Measurements from ENCODE around the gene NUDT22.
A peak's percentile ranks its signal among the peaks of the same experiment; 100 is the strongest.

NUDT22 gene

DNA sequence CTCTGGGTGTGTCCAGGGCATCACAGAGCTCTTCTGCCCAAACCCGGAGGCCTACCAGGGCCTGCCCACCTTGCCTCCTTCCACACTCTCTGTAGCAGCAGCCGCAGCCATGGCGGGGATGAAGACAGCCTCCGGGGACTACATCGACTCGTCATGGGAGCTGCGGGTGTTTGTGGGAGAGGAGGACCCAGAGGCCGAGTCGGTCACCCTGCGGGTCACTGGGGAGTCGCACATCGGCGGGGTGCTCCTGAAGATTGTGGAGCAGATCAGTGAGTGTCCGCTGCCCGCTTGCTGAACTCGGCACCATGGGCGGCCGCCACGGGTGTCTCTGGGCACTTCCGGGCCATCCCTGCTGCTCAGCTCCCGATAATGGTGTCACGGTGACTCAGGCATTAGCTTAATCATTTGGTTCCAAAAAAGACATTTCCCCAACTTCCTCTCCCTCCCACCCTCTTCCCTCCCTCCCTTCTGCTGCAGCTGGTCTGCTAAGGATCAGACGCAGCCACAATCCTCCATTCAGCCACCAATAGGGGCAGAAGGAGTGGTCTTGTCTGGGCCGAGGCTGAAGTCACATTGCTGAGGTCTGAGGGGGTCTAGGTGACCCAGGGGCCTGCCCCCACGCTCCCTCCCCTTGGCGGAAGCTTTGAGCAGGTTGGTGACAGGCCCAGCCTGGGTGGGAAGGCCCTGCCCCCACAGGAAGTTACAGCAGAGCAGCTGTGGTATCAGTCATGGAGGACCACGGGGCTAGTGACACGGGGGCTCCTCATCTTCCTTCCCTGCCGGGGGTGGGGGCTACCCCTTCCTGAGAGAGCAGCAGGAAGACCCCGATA is 18.6 kb upstream of the NUDT22 start:
- DNase-seq (ENCODE audit: low read depth), result peak; percentile 81

DNA sequence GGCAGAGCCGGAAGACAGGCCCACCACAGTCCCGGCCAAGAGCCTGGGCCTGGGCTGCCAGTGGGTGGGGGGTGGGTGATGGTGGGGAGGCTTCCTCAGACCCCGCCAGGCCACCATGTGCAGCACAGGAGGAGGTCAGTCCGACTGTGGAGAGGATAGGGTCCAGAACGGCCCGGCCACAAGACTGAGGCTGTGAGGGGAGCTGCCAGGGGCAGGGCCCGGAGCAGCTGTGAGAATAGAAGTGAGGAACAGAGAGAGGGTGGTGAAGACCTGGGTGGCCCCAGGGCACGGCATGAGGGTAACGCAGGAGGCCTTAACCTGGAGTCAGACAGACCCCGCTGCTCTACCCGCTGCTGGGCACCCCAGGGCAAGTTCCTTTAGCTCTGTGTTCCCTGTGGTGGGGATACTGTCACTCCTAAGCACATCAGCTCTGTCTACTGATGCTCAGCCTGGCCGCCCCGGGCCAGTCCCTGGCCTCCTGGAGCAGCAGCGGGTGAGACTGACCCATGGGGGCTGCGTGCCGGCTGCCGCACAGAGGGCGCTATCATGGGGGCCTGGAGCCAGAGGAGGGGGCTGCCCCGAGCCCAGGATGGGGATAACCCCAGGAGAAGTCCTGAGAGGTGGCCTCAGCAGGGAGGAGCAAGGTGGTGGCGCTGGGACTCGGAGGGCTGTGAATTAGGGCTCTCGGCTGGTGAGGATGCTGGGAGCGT is 17.8 kb upstream of the NUDT22 start:
- no peak for DNase-seq (ENCODE audit: low read depth)

DNA sequence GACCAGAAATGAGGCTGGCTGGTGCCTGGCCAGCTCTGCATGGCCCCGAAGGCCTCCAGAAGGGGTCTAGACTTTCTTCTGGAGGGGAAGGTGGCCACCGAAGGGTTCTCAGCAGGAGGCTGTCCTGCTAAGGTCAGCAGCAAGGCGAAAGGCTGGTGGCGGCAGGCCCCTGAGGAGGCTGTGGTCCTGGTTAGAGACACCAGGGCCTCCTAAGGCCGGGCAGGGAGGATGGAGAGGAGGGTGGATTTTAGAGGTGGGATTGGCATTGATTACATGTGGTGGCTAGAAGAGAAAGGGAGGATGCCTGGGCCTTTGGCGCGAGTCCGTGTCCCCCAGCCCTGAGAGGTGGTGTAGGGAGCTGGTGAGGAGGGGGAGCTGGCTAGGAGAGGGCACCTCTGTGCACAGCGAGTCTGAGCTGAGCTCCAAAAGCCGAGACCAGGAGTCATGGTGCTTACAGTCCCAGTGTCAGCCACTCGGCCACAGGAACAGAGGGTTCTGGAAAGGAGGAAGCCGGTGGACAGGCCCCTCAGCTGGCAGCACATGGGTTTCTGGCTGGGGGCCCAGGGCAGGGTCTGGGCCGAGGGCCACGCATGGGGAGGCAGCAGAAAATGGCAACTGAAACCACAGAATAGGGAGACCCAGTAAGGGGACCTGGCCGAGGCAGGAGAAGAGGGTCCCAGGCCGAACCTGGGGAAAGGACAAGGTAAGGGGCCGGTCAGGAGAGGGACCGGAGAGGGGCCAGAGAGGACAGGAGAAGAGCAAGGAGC is 17.1 kb upstream of the NUDT22 start:
- DNase-seq (ENCODE audit: low read depth), result no peak

DNA sequence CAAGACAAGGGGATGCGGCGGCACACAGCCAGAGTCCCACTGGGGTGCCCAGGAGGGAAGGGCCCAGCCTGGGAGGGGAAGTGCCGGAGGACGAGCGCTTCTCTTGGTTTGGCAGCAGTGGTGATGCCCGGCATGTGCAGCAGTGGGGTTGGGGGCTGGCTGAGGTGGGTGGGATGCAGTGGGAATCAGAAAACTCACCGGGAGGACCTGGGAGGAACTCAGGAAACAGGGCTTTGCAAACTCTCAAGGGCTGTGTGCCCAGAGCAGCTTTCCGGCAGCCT is 16.6 kb upstream of the NUDT22 start:
- DNase-seq (ENCODE audit: low read depth), result no peak

DNA sequence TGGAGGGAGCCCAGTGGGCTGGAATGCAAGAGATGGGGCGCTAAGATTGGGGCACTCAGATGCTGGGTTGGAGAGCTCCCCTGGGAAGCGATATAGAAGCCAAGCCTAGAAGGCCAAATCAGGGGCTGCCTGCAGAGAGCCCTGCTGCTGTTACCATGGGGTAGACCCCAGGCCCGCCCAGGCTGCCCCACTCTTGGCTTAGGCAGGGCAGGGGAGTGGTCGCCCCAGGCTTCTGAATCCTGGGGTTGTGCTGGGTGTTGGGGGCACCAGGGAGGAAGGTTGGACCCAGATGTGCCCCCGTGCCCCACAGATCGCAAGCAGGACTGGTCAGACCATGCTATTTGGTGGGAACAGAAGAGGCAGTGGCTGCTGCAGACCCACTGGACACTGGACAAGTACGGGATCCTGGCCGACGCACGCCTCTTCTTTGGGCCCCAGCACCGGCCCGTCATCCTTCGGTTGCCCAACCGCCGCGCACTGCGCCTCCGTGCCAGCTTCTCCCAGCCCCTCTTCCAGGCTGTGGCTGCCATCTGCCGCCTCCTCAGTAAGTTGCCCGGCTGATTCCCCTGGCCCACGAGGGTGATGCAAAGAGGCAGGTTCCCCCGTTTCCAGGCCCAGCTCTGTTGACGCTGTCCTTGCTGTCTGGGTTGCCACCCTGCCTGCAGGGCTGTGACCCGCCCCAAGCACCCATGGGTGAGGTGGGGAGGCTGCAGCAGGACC is 15.6 kb upstream of the NUDT22 start:
- no peak for DNase-seq (ENCODE audit: low read depth)

DNA sequence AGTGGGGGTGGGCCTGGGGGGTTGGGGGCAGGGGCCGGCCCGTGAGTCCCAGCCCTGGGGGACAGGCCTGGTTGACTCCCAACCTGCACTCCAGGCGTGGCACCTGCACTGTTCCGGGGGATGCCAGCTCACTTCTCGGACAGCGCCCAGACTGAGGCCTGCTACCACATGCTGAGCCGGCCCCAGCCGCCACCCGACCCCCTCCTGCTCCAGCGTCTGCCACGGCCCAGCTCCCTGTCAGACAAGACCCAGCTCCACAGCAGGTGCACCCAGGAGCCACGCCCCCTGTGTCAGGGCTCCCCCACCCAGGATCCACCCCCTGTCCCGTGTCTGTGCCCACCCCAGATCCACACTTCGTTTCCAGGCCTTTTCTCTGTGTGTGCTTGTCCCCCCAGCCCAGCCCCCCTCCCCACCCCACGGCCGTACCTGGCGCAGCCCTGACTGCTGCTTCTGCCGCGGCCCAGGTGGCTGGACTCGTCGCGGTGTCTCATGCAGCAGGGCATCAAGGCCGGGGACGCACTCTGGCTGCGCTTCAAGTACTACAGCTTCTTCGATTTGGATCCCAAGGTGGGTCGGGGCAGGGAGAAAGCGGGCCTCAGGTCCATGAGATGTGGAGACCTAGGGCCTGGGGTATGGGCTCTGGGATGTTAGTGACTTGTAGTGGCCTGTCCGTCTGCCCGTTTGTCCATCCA is 14.7 kb upstream of the NUDT22 start:
- DNase-seq (ENCODE audit: low read depth), result no peak

DNA sequence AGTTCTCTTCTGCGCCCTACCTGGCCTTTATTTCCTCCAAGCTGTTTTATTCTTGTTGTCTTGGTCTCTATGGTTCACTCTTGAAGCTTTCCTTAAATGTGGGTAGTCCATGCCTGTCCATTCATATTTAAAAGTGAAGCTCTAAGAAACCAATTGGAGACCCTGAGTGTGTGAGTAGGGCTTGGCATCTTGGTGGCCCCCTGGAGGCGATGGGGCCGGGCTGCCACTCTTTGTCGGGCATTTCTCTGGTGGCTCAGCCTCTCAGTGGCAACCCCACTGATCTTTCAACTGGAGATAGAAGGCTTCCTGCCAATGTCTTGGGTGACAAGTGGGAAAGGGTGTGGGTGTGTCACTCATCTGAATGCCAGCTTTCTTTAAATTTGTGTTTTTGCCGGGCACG is 9.2 kb upstream of the NUDT22 start:
- DNase-seq (ENCODE audit: low read depth), result no peak

DNA sequence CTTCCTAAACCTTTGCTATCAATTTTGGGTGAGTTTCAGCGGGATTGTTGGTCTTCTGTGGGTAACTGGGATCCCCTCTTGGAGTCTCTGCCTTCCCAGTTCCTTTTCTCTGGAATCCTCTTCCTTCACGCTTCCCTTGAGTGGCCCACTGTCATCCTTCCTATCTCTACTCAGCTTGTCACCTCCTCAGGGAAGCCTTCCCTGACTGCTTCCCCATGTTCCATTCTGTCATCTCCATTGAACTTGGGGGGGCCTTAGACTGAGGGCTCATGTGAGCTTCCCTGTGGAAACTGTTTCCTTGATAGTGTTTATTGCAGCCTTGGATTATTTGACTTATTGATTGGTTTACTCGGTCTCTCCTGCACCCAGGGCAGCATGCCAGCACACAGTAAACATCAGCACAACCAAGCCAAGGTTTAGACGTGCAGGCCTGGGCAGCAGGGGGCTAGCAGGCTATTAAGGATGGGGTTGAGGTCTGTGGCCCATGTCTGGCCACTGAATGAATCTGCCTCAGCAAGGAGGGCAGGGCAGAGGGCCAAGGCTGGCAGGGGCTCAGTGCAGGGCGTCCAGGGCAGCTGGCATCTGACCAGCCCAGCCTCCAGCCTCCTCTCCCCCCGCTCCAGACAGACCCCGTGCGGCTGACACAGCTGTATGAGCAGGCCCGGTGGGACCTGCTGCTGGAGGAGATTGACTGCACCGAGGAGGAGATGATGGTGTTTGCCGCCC is 7.3 kb upstream of the NUDT22 start:
- no peak for DNase-seq (ENCODE audit: low read depth)

DNA sequence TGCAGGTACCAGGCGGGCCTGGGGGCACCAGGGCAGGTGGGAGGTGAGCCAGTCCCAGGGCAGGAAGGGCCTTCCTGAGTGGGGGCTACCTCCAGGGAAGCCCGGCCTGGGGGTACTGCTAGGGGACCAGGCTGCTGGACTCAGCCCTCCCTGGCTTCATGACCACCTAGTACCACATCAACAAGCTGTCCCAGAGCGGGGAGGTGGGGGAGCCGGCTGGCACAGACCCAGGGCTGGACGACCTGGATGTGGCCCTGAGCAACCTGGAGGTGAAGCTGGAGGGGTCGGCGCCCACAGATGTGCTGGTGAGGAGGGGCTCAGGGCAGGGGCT is 6.8 kb upstream of the NUDT22 start:
- DNase-seq (ENCODE audit: low read depth), result no peak

DNA sequence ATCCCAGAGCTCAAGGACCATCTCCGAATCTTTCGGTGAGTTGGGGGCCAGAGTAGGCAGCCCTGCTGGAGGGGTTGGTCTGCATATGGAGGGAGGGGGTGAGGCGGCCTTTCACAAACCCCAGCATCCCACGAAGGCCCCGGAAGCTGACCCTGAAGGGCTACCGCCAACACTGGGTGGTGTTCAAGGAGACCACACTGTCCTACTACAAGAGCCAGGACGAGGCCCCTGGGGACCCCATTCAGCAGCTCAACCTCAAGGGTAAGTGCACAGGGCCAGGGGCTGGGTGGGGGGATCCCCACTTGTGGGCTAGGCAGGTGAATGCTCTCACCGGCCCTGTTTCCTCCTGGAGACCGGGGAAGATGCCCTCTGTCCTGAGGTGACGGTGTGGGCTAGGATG is 6.3 kb upstream of the NUDT22 start:
- DNase-seq (ENCODE audit: low read depth), result no peak

DNA sequence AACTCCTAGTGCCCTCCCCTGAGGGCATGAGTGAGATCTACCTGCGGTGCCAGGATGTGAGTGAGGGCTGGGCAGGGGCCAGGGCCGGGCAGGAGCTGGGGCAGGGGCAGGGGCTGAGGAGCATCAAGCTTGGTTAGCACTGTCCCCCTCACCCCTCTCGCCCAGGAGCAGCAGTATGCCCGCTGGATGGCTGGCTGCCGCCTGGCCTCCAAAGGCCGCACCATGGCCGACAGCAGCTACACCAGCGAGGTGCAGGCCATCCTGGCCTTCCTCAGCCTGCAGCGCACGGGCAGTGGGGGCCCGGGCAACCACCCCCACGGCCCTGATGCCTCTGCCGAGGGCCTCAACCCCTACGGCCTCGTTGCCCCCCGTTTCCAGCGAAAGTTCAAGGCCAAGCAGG is 5.8 kb upstream of the NUDT22 start:
- DNase-seq (ENCODE audit: low read depth), result no peak

DNA sequence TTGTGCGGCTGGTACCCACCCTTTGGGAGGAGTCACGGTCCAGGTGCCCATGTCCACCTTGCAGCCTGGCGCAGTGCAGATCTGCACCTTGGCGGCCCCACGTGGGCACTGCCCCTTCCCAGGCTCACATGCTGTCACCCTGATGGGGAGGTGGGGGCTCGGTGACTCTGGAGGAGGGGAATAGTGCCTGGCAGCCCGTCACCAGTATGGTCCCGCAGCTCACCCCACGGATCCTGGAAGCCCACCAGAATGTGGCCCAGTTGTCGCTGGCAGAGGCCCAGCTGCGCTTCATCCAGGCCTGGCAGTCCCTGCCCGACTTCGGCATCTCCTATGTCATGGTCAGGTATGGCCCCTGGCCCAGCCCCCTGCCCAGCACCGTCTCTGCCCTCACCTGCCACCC is 5.3 kb upstream of the NUDT22 start:
- DNase-seq (ENCODE audit: low read depth), result no peak

DNA sequence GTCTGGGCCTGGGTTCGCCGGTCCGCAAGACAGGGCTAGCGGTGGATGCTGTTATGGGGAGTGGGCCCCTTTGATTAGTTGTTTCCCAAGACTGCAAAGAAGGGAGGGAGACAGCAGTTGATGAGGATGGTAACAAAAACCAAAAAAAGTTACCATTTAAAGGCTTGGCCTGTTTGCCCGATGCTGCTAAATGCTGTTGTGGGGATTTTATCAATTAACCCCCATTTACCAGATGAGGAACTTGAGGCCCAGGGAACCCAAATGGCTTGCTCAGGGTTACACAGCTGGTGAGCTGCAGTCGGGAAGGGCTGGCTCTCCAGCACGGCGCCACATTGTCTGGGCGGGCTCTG is 3.4 kb upstream of the NUDT22 start:
- no peak for DNase-seq (ENCODE audit: low read depth)

DNA sequence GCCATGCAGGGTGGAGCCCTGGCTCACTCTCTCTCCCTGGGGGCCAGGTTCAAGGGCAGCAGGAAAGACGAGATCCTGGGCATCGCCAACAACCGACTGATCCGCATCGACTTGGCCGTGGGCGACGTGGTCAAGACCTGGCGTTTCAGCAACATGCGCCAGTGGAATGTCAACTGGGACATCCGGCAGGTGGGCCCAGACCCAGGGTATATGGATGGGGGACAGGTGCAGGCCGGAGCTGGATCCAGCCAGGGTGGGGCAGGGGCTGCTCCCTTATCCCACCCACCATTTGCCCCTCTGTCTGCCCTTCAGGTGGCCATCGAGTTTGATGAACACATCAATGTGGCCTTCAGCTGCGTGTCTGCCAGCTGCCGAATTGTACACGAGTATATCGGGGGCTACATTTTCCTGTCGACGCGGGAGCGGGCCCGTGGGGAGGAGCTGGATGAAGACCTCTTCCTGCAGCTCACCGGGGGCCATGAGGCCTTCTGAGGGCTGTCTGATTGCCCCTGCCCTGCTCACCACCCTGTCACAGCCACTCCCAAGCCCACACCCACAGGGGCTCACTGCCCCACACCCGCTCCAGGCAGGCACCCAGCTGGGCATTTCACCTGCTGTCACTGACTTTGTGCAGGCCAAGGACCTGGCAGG is 2.9 kb upstream of the NUDT22 start:
- DNase-seq (ENCODE audit: low read depth), result no peak

DNA sequence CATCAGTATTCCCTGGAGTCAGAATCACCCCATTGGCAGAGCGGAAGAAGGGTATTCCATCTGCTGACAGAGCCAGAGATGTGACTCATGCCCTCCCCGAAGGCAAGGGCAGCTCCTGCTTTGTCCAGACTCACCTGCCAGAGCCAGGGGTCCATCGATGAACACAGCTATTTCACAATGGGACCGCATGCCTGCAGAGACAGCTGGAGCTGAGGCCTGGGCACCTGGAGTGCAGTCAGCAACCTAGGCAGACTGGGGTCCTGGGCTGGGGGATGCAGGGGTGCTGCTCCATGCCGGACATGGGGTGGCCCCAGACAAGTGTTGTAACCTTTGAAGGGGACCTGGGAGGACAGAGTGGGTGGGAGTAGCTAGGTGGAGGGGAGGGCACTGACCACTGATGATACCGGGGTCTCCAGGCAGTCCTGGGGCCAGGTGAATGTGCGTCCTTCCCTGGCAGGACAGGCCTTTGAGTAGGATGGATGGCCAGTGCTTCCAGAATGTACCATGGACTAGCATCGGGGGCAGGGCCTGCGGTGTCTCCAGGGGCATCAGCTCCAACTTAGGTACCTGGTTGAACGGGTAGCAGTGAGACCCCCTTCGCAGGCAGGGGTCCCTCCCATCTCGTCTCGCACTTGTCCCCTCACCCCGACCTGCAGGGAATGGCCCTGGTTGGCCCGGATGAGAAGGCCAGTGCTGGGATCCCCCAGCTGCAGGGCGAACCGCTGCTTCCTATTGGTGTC is 1.8 kb upstream of the NUDT22 start:
- no peak for DNase-seq (ENCODE audit: low read depth)

DNA sequence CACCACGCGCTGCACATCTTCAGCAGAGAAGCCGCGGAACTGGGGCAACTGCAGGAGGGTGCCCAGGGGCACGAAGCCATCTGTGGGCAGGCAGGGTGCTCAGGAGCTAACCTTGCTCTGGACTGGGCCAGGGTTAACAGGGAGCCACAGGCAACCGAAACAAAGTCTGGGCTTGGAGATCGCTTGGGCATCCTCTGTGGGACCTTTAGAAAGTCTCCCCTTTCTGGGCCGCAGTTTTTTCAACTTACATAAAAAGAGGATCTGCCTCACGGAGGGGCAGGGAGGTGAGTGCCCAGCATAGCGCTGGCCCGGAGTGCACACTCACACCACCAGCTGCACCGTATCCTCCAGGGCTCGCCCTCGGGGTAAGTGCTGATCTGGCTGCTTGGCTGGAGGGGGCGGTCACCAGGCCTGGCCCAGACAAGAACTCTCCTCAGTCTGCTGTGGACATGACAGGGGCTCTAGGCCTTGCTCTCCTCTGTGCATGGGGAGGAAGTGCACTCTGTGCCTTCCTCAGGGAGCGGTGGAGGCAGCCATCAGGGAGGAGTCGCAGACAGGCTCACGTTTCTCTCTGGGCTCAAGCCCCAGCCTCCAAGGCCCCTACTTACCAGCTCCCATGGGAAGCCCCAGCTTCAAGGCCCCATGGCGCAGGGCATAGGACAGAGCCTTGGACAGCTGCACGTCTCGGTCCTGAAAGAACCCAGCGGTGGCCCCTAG is 1.0 kb upstream of the NUDT22 start:
- no peak for DNase-seq (ENCODE audit: low read depth)

DNA sequence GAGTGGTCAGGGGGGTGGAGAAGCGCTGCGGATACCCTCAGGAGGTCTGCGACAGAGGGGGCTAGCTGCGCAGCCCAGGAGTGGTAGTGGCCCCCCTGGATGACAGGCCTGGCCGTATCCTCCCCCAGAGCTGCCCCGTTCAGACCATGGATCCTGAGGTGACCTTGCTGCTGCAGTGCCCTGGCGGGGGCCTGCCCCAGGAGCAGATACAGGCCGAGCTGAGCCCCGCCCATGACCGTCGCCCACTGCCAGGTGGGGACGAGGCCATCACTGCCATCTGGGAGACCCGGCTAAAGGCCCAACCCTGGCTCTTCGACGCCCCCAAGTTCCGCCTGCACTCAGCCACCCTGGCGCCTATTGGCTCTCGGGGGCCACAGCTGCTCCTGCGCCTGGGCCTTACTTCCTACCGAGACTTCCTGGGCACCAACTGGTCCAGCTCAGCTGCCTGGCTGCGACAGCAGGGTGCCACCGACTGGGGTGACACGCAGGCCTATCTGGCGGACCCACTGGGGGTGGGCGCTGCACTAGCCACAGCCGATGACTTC is 505 bp downstream of the NUDT22 start:
- peak; percentile 63 for DNase-seq (ENCODE audit: low read depth)

DNA sequence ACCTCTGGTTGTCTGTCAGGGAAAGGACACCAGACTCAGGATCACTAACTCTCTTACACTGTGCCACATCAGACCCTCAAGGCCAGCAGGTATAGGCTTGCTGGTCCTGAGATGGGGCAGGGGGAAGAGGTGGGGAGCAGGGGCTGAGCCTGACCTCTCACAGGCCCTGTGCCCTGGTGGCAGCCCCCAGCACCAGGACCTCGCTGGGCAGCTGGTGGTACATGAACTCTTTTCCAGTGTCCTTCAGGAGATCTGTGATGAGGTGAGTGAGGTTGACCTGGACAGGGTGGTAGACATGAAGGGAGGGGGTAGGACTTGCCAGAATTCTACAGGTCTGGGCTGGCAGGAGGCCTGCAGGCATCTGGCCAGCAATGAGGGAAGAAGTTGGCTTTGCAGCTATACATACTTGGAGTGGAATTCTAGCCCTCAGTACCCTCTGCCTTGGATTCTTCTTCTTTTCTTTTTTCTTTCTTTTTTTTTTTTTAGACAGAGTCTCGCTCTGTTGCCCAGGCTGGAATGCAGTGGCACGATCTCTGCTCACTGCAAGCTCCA is 1.4 kb downstream of the NUDT22 start:
- no peak for DNase-seq (ENCODE audit: low read depth)
